OCI-LY1 (cell line): ENCODE measurements around the gene UTP11.

ENCODE experiments used
- CTCF ChIP-seq: fragments of 200-600 bp; sonication (generic), shearing (Covaris generic); IDR thresholded peaks from 2 replicates; pipeline ENCODE4 v1.5.1; 2017; ENCODE audit warnings: mild to moderate bottlenecking, antibody characterized with exemption, low read length, moderate library complexity, mixed read lengths
- EZH2 ChIP-seq: fragments of 200-600 bp; sonication (generic), shearing (Covaris generic); IDR thresholded peaks from 2 replicates; pipeline ENCODE4 v1.8.0; 2017; ENCODE audit warnings: borderline replicate concordance, mixed run types, mild to moderate bottlenecking, antibody characterized with exemption, low read length, moderate library complexity, mixed read lengths

GRCh38 chr1:38072858-38073257 is 60.3 kb downstream of the UTP11 start:
- TF ChIP-seq CTCF (no peak), EZH2 (no peak)
